GM04504 (cell line): Measurements from ENCODE around the gene HOXC9.
A peak's percentile ranks its signal among the peaks of the same experiment; 100 is the strongest.

Source experiments
- DNase-seq: peaks from one replicate; pipeline ENCODE4 v3.0.0-alpha.2; 2012; ENCODE audit warnings: low read depth

Gene HOXC9

DNA sequence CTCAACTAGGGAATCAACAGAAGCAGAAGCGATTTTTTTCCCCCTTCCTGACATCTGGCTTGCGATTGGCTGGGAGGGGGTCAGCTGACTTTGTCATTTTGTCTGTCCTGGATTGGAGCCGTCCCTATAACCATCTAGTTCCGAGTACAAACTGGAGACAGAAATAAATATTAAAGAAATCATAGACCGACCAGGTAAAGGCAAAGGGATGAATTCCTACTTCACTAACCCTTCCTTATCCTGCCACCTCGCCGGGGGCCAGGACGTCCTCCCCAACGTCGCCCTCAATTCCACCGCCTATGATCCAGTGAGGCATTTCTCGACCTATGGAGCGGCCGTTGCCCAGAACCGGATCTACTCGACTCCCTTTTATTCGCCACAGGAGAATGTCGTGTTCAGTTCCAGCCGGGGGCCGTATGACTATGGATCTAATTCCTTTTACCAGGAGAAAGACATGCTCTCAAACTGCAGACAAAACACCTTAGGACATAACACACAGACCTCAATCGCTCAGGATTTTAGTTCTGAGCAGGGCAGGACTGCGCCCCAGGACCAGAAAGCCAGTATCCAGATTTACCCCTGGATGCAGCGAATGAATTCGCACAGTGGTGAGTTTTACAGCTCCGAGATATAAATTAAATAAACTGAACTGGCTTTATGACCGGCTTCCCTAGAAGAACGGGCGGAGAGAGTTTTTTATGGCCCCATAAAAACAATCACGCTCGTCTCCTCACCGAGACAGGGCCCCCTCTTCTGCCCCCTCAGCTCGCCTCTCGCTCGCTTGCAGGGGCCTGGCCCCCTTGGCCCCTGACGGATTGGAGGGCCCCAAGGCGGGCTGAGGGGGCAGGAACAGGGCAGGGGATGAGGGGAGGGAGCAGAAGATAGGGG, 28.6 kb downstream of the HOXC9 start, which contains the start of gene HOXC6:
TSS of gene HOXC6 (plus strand) at position 127 of the 888 bp plus-strand sequence. CDS start at position 209, 82 bp downstream.
- DNase-seq: no peak

DNA sequence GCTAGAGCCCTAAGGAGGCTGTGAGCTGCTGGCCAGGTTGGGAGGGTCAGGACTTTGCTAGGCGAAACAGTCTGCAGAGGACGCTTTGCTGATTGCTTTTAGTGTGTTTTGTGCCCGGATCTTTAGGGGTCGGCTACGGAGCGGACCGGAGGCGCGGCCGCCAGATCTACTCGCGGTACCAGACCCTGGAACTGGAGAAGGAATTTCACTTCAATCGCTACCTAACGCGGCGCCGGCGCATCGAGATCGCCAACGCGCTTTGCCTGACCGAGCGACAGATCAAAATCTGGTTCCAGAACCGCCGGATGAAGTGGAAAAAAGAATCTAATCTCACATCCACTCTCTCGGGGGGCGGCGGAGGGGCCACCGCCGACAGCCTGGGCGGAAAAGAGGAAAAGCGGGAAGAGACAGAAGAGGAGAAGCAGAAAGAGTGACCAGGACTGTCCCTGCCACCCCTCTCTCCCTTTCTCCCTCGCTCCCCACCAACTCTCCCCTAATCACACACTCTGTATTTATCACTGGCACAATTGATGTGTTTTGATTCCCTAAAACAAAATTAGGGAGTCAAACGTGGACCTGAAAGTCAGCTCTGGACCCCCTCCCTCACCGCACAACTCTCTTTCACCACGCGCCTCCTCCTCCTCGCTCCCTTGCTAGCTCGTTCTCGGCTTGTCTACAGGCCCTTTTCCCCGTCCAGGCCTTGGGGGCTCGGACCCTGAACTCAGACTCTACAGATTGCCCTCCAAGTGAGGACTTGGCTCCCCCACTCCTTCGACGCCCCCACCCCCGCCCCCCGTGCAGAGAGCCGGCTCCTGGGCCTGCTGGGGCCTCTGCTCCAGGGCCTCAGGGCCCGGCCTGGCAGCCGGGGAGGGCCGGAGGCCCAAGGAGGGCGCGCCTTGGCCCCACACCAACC, 29.8 kb downstream of the HOXC9 start:
- no peak for DNase-seq

DNA sequence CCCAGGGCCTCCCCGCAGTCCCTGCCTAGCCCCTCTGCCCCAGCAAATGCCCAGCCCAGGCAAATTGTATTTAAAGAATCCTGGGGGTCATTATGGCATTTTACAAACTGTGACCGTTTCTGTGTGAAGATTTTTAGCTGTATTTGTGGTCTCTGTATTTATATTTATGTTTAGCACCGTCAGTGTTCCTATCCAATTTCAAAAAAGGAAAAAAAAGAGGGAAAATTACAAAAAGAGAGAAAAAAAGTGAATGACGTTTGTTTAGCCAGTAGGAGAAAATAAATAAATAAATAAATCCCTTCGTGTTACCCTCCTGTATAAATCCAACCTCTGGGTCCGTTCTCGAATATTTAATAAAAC, 30.5 kb downstream of the HOXC9 start:
- no peak for DNase-seq

DNA sequence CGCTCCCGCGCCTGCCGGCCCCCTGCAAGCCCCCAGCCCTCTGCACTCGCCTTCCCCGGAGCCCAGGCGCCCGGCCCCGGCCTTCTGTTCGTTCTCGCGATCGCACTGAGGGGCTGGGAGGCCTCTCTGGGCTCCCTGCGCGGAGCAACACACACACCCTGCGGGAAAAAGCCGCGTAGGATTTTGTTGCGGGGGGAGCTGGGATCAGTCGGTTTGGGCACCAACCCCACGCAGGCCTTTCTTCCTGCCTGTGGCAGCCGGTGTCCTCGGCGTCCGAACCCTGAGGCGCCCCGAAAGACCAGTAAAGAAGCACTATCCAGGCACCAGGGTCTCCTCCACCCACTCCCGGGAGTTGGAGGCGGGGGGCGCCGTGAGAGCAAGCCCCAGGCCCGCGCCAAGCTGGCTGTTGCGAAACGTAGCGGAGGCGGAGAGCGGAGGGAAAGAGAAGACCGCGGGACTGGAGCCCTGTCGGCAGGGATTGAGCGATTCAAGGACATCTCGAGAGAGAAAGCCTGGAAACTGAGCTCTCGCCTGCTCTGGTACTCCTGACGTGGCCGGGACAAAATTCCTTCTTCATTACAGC, 31.0 kb downstream of the HOXC9 start:
- no peak for DNase-seq

DNA sequence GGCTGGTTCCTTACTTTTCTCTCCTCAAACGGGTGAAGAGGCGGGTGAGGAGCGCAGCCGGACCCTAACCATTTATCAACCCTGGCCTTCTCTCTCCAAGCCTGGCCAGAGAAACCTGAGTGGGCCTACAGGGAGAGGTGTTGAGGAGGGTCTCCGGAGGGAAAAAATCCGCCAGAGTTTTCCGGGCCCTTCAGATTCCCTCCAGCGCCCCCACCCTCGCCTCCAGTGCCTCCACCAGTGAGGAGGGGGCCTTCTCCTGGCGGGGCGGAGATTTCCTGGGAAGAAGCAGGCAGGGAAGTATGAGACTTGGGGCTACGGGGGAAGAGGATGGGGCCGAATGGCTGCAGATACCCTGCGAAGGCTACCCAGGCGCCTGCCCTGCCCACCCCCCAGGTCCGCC, 31.5 kb downstream of the HOXC9 start:
- no peak for DNase-seq

DNA sequence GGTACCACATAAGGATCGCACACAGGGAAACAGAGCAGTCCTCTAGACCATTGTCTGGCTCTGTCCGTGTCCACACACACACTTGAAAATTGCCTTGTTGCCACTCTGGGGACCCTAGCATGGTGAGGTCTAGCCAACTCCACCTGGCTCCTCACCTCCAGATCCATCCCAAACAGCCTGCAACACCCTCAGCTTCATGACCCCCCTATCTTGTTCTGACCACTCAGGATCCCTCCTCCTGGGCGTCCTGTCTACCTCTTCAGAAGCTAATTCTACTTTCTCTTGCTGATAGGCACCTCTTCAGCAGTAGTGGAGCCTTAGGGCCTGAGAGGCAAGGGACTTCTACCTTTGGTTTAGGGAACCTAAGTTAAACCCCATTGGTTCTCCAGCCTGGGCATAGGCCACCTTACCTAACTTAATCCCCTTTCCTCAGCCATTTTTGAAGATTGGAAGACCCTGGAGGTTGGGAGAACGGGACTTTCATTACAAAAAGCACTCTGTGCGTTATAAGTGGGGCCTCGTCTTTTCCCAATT, 32.2 kb downstream of the HOXC9 start:
- DNase-seq: no peak

DNA sequence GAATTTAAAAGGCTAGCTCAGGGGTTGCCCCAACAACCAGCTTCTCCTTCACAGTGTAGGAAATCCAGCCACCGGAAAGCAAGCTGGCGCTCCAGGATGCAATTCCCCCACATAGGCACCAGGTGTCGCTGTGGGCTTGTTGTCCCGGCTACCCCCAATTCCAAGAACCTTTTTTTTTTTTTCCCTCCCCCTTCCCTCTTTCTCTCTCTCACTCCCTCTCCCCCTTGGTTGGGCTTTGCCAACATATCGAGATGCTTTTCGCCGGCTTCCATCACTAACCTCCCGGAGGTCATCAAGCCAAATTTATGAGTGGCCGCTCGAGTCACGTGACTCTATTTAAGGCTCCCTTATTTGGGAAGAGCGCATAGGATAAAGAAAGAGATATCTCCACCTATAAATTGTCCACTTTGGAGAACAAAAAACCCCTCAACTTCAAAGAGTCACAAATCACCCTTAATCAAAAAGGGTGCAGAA, 32.7 kb downstream of the HOXC9 start, which contains the start of gene HOXC5:
TSS of gene HOXC5 (plus strand) at position 424 of the 474 bp plus-strand sequence. CDS start 73 bp downstream, outside the sequence.
- DNase-seq: no peak

DNA sequence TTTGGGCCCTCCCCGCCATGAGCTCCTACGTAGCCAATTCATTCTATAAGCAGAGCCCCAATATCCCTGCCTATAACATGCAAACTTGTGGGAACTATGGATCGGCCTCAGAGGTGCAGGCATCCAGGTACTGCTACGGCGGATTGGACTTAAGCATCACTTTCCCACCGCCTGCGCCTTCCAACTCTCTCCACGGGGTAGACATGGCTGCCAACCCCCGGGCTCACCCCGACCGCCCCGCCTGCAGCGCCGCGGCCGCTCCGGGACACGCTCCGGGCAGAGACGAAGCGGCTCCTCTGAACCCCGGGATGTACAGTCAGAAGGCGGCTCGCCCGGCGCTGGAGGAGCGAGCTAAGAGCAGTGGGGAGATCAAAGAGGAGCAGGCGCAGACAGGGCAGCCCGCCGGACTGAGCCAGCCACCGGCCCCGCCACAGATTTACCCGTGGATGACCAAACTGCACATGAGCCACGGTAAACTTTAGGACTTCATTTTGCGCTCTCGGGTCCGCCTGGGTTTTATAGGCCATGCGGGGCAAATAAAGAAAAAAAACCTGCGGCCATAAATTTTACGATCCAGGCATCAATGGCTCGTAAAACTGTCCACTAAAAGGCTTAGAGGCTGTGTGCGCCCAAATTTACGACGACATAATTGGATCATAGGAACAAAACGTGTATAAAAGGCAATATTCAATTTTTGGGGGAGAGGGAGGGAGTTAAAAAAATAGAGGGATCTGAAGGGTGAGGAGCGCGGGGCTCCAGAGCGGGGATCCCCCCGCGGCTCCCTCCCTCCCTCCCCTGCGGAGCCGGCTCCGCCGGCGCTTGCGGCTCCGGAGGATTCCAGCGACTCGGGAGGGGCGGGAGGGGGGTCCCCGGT, 33.4 kb downstream of the HOXC9 start:
- DNase-seq: peak; percentile 87

DNA sequence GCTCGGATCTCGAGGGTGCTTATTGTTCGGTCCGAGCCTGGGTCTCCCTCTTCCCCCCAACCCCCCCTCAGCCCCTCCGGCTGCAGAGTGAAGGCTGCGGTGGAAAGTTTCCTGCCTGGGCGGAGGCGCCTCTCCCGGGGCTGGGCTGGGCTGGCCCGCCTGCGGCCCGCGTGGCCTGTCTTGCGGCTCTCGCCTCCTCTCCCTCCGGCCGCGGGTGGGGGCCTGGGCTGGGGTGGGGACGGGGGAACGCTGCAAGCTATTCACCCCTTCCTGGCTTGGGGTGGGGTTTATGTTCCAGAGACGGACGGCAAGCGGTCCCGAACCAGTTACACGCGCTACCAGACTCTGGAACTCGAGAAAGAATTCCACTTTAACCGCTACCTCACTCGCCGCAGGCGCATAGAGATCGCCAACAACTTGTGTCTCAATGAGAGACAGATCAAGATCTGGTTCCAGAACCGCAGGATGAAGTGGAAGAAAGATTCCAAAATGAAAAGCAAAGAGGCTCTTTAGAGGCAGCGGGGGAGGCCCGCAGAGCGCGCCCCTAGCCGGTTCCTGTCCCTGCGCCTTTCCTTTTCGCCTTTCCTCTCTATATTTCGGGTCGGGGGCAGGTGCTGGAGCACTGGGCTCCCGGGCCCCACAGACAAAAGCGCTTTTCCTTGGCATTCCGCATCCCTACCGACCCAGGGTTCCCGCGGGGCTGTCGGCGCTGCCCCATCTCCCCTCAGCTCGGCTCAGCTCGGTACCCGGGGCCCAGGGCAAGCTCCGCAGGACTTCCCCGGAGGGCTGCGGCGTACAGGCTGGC, 34.2 kb downstream of the HOXC9 start:
- no peak for DNase-seq

DNA sequence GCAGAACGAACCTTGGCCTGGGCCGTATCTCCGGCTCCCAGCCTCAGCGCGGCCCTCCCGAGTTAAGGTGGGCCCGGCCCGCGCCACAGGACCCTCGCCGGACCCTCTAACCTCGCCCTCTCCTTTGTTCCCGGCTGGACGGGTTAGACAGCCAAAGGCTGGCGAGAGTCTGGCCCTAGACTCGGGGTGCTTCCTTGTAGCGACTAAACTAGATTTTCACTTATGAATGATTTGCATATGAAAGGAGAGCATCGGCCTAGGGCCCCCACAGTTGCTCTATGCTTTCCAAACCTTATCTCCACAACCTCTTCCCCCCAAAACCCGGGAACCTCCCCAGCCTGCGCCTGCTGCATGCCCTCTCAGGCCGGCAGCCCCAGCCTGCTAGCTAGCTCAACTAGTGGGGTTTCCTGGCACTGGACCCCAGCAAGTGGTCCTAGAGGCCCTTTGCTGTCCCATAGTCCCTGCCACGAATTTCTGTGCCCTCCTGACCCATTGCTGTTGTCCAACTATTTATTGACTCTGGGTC, 34.9 kb downstream of the HOXC9 start:
- DNase-seq: no peak

DNA sequence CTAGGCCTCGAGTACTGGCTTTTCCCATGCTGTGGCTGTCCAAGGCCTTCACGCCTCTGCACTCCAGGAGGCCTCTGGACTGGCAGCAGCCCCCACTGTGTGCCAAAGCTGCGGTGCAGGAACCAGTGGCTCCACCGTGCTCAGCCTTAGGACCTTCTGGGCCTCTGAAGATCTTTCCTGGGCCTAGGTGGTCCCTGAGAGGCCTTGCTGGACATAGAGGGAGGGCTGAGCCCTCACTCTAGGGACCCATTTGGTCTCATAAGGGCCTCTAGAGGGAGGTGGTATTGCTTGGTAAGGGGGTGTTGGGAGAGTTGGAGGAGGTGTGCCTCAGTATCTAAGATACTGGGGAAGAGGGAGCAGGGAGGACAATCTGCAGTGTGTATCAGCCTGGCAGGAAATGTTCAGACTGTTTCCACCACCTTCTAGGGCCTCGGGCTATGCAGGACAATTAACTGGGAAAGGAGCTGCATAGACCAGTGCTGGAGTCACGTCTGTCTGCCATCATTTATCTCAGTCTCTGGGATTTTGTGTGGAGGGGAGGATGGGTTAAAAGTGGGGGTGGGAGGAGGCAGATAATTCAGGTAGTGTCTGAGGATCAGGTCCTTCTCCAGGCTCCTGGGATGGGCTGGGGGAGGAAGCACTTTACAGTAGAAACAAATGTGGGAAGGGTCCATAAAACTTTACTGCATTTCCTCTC, 35.8 kb downstream of the HOXC9 start:
- no peak for DNase-seq

DNA sequence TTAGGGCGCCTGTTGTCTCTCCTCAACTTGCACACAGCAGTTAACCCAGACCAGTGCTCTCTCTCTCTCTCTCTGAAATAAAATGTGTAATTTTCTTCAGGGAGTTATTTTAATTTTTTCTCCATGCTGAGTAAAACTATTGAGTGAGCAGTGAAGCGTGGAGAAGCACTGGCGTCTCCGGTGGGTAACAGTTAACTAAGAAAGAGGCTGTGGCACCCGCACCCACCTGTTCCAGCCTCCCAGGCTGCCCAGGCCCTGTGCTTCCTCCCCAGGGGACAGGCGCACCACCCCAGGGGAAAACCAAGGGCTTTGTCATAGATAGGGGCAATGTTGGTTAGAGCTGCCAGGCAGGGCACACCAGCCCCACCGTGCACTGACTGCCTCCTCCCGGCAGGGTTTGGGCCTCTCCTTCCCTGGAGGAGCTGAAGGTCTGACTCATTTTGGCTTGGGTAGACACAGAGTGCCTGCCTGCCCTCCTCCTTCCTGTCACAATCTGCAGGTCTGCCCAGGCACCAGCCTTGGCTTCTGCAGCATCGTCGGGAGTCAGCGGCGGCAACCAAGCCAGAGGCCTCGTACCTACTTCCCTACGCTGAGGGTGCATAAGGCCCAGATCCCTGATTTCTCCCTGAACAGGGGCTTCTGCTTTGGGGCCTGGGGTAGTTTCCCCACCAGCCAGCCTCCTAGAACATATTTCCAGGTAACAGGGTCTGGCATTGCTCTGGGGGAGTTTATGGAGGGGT, 36.8 kb downstream of the HOXC9 start:
- no peak for DNase-seq

DNA sequence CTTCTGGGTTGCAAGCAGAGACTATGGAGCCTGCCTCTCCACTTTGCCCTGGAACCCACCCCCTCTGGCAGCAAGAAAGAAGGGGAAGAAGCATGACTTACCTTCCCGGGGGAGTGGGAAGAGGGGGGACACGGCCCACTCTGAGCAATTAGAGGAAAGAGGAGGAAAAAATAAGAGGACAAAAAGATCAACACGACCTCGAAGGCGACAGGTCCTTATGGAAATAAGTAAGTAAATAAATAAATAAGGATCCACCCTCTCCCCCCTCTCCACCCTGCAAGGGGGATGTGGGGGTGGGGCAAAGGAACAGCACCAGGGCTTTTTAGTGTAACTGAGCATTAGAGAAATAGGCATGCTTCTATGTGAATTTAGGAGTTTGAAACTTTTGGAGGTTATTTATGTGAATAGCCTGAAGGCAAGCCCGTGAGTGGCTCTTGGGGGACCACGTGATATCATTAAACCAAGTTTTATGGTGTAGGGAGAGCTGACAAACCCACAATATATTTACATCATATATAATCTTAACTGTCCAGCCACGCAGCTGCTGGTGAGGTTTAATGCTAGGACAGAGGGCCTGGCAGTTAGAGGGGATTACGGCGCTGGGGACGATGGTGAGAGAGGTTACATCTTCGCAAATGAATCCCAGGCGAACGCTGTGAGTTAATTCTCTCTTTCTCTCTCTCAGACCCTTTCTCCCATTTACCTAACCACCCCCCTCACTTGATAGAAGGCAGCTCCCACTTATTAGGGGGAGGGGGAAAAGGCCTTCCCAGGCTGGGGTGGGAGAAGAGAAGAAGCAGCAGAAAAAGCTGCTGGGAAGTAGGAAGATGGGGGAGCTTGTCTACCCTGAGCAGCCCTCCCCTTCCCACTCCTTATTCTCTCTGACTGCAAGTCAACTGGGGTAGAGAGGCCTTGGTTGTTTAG, 37.7 kb downstream of the HOXC9 start:
- no peak for DNase-seq

DNA sequence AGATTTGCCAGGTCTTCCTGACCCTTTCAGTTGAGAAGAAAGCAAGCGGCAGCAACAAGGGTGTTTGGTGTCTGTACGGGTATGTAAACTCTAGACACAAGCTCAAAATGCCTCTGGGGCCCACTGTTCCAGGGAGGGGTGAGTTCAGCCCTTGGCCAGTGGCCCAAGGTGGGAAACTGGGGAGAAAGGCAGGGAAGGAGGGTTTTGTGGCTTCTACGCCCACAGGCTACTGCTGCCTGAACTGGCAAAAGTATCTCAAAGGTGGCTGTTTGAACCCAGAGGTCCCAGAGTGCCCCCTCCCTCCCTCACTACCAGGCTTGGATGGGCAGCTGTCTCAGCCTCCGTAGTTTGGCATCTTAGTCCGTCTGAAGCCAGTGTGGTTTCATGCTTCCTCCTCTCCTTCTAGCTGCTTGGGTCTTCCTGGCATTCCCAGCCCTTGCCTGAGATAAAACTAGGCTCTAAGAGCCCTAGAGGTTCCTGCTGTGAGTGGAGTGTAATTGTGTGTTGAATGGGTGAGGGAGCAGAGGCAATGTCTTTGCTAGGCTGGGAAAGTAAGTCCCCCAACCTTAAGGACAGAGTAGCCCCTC, 38.4 kb downstream of the HOXC9 start:
- DNase-seq: no peak

DNA sequence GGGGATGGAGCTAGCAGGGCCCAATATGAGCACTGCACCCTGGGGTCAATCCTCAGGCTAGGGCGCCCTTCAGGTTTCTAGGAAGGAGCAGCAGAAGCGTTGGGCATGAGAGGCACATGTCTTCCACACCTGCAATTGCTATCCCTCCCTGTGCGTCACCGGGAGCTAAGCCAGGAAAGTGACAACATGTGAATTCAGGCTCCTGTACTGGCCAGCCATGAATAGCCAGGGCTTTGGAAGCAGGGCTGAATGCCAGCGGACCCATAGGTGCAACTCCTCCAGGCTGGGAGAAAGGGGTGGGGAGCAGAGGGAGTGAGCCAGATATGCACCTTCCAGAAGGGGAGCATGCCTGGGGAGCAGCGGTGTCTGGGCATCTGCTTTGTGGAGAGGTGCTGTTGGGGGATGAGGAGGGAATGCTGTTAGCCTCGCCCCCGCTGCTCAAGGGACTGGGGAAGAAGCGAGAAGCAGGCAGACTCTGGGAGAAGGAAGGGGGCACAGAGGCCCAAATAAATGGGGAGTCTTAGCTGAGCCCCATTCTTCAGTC, 39.0 kb downstream of the HOXC9 start:
- no peak for DNase-seq

DNA sequence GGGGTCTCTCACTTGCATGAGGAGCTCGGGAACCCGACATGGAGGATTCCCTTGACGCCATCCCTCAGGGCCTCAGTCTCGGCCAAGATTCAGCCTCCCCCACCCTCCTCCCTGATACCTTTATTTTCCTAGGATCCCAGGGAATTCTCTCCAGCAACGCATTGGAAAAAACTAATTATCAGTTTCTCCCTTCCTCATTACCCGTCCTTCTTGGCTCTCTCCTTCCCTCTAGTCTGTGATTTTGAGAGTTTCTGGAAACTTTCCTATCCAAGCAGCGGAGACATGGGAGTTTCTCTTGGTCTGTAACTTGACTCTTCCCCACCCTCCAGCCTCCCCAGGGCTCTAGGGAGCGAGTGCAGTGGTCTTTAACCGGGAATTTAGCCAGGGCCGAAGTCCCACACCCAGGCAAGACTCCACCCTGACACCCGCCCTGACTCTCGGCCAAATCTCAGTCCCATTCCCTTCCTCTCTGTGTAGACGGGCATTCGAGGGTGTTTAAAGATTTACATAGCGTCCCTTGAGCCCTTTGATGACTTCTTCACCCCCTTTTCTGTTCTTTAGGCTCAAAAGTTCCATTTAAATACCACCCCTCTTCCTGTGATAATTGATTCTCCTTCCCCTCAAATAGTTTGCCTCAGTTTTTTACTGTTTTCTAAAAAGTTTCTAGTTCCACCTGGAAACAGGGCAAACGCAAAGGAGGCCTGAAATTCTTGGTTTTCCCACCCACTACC, 39.6 kb downstream of the HOXC9 start:
- DNase-seq: no peak
